Activated gamma-delta T cell treated with anti-CD3 and anti-CD28 coated beads, Interleukin-2, amount 50 U/mL, for 16 hours (primary cell): ENCODE measurements around the gene WWOX.

Experiments
- DNase-seq: peaks from one replicate; pipeline ENCODE4 v3.0.0-alpha.2; 2020; ENCODE audit warnings: low read depth

The WWOX gene

GRCh38 chr16:78105517-78105916 lies 6.1 kb downstream of the WWOX start:
- no peak for DNase-seq

GRCh38 chr16:78106686-78107085 lies 7.2 kb downstream of the WWOX start:
- no peak for DNase-seq

- no peak for DNase-seq
Observed at GRCh38 chr16:78108451-78108850, 9.0 kb downstream of the WWOX start.

DNA sequence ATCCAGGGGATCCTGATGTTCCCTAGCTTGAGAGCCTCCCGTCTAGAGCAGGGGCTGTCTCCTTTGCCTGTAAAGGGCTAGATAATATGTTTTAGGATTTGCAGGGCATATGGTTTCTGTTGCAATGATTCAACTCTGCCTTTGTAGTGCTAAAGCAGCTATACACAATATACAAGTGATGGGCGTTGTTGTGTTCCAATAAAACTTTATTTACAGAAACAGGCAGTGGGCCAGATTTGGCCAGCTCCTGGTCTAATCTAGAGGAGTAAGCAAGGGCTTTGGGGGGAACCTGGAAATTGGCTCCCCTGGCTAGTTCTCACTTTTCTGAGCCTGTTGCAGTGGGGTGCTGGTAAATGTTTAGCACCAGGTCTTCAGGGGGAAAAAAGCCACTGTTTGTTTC lies 13.8 kb downstream of the WWOX start:
- no peak for DNase-seq

GRCh38 chr16:78115659-78116058 lies 16.2 kb downstream of the WWOX start:
- no peak for DNase-seq

GRCh38 chr16:78116946-78117345 lies 17.5 kb downstream of the WWOX start:
- no peak for DNase-seq

DNA sequence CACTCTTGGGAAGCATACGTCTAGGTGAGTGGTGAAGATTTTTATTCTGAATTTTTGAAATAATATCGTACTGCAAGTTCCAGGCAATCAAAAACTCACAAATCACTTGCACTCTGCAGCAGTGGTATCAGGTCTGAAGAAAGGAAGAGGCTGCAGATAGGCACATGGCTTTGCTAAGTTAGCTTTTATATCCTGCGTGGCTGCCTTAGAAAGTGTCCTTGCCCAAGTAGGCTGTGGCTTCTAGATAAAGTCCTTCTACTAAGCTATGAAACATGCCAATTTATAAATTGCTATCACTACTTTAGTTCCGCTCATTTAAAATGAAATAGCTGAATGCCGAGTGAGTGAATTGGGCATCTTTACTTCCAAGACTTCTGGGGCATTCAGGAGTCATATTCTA lies 17.9 kb downstream of the WWOX start:
- no peak for DNase-seq

- DNase-seq: no peak
Observed at GRCh38 chr16:78118469-78119025, 19.1 kb downstream of the WWOX start.

DNA sequence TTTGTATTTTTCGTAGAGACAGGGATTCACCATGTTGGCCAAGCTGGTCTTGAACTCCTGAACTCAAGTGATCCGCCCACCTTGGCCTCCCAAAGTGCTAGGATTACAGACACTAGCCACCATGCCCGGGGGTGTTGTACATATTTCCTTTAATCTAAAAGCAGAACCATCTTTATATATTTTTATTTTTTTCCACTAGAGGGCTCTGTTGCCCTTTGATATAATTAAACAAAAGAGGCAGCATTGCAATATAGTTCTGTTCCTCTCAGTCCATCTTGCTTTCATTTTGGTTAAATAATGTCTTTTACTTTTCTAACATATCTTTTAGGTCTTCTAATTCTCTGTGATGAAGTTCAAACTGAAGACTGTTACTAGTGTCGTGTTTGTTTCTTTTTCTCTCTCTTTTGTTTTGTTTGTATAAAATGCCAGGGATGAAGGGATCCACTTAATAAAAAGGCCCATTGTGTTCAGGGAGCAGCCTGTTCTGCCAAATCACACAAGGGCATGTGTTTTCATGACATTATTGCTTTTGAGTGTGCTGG lies 23.4 kb downstream of the WWOX start:
- DNase-seq: no peak

GRCh38 chr16:78125112-78125844 lies 25.8 kb downstream of the WWOX start:
- no peak for DNase-seq

- DNase-seq: no peak
Observed at GRCh38 chr16:78126662-78127061, 27.2 kb downstream of the WWOX start.

- DNase-seq: no peak
Observed at GRCh38 chr16:78127130-78127529, 27.7 kb downstream of the WWOX start.

- no peak for DNase-seq
Observed at GRCh38 chr16:78128913-78129312, 29.5 kb downstream of the WWOX start.

DNA sequence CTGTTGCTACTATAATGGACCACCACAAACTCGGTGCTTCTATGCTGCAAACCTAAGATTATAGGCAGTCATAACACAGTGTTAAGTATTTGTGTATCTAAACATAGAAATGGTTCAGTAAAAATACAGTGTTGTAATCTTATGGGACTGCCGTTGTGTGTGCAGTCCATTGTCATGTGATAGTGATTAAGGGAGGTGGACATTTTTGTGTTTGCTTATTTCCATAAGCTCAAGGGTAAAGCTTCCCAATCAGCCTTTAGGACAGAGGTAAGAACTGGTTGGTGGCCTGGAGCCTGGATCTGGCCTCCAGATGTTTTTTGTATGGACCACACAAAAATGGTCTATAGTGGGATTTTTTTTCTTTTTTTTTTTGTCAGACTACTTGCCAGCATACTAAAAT lies 29.9 kb downstream of the WWOX start:
- no peak for DNase-seq

GRCh38 chr16:78130083-78130608 lies 30.7 kb downstream of the WWOX start:
- no peak for DNase-seq

DNA sequence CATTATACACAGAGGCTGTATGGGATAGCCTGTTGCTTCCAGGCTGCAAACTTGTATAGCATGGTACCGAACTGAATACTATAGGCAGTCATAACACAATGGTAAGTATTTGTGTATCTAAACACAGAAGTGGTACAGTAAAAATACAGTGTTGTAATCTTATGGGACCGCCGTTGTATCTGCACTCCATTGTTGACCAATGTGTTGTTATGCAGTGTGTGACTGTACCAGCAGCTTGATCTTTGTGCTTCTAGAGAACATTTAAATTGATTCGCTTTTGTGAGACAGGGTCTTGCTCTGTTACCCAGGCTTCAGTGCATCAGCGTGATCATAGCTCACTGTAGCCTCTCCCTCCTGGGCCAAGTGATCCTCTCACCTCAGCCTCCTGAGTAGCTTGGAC lies 31.5 kb downstream of the WWOX start:
- DNase-seq: no peak

DNA sequence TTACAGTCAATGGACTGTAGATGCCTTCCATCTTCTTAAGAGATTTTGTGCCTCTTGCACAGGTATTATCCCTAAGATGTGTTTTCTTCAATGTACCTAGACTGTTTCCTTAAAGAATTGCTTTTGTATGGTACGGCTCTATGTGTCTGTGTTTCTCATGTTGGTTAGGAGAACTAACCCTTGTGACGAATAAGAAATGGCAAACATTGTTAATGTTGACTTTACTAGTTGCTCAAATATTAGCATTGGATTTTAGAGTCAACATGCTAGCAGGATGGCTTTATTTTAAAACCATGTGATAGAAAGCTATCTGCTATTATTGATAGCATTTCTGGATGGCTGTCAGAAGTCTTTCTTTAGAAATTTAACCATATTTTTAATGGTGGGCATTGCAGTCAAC lies 34.5 kb downstream of the WWOX start:
- no peak for DNase-seq

DNA sequence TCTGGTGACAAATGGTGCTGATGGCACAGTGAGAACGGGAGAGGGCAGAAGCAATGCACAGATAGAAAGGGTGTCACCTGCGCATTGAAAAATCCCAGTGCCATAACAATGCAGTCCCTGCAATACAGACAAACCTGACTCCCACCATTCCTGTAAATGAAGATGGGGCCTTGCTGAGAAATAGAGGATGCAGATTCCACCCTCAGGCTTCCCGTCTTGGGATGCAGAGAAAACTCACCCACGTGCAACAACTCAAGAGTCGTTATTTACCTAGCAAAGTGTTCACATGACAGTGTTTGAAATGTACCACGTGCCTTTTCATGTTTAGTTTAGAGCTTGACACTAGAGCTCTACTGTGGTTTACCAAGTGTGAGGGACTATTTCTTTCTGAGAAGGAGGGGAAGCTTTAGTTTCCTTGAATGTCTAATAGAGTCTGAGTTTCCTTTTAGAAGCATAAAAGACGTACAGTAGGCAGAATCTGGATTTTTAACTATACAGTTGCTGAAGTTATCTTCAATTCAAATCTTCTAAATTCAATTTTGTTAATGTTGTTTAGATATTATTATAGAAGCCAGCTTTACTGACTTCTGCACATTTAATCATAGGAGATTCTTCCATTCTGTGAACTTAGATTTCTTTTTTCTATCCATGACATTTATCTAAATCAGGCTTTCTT lies 35.6 kb downstream of the WWOX start:
- no peak for DNase-seq

- no peak for DNase-seq
Observed at GRCh38 chr16:78137179-78137578, 37.7 kb downstream of the WWOX start.

- no peak for DNase-seq
Observed at GRCh38 chr16:78137782-78138616, 38.5 kb downstream of the WWOX start.

DNA sequence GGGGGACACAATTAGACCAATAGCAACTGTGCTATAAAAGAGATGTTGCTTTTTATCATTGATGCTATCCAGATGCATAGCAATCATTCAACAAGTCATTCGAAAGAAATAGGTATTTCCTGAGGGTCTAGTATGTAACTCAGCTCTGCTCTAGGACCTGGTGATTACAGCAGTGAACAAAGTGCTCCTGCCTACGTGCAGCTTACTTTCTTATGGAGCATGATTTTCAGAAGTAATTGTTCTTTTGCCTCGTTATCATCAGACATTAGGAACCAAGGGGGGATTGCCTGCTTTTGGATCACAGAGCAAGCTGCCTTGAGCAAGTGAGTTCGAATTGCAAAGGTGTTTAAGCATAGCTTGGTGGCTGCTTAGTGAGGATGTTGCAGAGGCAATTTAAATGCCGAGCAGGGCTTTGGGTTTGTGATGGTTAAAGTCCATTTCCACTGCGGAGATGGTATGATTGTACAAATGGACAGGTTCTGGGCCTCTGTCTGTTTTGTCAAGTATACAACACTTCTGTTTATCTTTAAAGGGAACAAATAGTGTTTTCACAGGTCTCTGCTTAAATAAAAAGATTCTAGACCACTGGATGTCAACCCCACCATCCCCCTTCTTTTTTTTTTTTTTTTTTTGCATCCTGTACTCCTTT lies 41.5 kb downstream of the WWOX start:
- no peak for DNase-seq

DNA sequence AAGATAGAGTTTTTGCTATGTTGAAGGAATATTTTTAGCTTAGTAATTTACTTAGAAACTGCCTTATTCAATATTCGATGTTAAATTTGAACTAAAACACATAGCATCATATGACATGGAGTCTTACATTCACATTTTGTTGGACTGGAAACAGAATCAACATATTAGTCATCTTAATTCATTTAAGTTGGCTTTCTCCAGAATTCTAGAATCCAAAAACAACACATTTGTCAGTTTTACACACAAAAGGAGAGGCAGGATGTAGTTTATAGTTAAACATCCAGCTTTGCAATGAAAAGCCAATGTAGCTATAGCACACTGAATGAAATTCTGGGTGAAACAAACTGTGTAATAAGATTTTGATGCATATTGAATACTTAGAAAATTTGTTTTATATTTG lies 43.3 kb downstream of the WWOX start:
- no peak for DNase-seq
